HEK293 (cell line): ENCODE measurements around the gene OXA1L.

Experiments
- CTCF ChIP-seq: fragments of 450-650 bp; formaldehyde crosslinking; IDR thresholded peaks from 2 replicates; pipeline ENCODE4 v1.5.1; 2016; ENCODE audit warnings: missing biosample characterization, missing genetic modification characterization
- SALL2 ChIP-seq: fragments of 450-650 bp; formaldehyde crosslinking; IDR thresholded peaks from 2 replicates; pipeline ENCODE4 v1.5.0; 2017; ENCODE audit warnings: missing biosample characterization, mild to moderate bottlenecking, missing genetic modification characterization, borderline replicate concordance
- TF ChIP-seq, protein P1 (sequence below): fragments of 450-650 bp; formaldehyde crosslinking; IDR thresholded peaks from 2 replicates; pipeline ENCODE4 v1.5.1; 2016; ENCODE audit warnings: missing biosample characterization, missing genetic modification characterization

- no peak for TF ChIP-seq CTCF (tag by site-specific recombination)
- TF ChIP-seq, protein P1, sequence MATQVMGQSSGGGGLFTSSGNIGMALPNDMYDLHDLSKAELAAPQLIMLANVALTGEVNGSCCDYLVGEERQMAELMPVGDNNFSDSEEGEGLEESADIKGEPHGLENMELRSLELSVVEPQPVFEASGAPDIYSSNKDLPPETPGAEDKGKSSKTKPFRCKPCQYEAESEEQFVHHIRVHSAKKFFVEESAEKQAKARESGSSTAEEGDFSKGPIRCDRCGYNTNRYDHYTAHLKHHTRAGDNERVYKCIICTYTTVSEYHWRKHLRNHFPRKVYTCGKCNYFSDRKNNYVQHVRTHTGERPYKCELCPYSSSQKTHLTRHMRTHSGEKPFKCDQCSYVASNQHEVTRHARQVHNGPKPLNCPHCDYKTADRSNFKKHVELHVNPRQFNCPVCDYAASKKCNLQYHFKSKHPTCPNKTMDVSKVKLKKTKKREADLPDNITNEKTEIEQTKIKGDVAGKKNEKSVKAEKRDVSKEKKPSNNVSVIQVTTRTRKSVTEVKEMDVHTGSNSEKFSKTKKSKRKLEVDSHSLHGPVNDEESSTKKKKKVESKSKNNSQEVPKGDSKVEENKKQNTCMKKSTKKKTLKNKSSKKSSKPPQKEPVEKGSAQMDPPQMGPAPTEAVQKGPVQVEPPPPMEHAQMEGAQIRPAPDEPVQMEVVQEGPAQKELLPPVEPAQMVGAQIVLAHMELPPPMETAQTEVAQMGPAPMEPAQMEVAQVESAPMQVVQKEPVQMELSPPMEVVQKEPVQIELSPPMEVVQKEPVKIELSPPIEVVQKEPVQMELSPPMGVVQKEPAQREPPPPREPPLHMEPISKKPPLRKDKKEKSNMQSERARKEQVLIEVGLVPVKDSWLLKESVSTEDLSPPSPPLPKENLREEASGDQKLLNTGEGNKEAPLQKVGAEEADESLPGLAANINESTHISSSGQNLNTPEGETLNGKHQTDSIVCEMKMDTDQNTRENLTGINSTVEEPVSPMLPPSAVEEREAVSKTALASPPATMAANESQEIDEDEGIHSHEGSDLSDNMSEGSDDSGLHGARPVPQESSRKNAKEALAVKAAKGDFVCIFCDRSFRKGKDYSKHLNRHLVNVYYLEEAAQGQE (tag by site-specific recombination) = no peak
- no peak for TF ChIP-seq SALL2
These were observed 4.8 kb upstream of the OXA1L start for GRCh38 chr14:22761734-22762133.
